ENCODE results near the gene PA2G4.
A peak's percentile ranks its signal among the peaks of the same experiment; 100 is the strongest.
"Not testable (repeated sequence)": the region's sequence is repeated elsewhere in the genome, so short reads cannot be mapped to it uniquely, and the experiment has no call there.

The PA2G4 gene

DNA sequence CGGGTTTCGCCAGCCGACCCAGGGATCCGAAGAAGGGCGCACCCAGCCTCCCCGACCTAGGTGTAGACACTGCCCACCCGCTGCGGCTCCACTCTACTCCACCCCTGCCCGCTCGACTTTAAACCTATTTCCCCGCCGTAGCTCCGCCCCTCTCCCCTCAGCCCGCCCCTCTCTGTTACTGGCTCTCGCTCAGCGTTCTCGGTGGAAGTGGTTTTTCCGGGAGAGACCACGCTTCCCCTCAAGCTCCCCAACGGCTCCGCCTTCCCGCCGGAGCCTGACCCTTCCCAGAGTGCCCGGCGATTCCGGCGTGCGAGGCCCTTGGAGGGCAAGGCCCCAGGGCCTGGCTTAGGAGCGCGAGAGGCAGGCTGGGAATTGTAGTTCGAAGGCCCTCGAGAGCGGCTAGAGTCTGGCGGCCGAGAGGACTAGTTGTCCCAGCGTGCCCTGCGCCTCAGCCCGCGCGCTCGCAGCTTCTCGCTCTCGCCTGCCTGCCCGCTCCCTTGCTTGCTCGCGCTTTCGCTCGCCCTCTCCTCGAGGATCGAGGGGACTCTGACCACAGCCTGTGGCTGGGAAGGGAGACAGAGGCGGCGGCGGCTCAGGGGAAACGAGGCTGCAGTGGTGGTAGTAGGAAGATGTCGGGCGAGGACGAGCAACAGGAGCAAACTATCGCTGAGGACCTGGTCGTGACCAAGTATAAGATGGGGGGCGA, at the start of gene PA2G4:
TSS of gene PA2G4 (plus strand) at position 451 of the 706 bp plus-strand sequence. CDS start at position 630, 179 bp downstream.
- peak; percentile 84 to 95 (median 91) for DNase-seq

- DNase-seq, result not testable (repeated sequence)
Measured at GRCh38 chr12:56059964-56060363, 44.4 kb upstream of the PA2G4 start.

GRCh38 chr12:56061982-56062381, 42.4 kb upstream of the PA2G4 start:
- no peak for DNase-seq

DNA sequence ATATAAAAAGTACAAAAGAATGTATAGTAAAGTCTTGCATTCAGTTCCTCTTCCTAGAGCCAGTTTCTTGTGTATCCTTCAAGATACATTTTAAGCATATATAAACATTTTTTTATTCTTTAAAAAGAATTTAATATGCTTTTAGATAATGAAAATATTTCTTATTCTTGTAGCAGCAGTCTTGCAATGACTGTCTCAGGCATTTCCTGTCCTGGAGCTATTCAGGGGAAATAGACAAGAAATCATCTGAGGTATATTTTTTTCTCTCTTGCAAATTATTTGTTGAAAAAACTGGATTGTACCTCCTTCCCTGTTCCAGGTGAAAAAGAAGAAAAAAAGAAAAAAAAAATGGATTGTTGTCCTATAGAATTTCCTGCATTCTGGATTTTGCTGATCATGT, 41.4 kb upstream of the PA2G4 start:
- no peak for DNase-seq

DNA sequence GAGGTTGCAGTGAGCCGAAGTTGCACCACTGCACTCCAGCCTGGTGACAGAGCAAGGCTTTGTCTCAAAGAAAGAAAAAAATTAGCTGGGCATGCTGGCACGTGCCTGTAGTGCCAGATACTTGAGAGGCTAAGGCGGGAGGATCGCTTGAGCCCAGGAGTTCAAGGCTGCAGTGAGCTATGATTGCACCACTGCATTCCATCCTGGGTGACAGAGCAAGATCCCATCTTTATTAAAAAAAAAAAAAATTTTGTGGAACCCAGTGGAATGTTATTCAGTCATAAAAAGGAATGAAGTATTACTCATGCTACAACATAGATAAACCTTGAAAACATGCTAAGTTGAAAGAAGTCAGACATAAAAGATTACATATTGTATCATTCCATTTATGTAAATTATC, 32.7 kb upstream of the PA2G4 start:
- no peak for DNase-seq

- DNase-seq, result no peak
Measured at GRCh38 chr12:56074396-56074795, 30.0 kb upstream of the PA2G4 start.

DNA sequence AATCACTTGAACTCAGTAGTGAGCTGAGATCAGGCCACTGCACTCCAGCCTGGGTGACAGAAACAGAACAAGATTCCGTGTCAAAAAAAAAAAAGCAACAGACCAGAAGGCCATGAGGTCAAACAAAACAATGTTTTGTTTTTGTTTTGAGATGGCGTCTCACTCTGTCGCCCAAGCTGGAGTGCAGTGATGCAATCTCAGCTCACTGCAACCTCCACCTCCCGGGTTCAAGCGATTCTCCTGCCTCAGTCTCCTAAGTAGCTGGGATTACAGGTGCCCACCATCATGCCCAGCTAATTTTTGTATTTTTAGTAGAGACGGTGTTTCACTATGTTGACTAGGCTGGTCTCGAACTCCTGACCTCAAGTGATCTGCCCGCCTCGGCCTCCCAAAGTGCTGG, 26.4 kb upstream of the PA2G4 start:
- DNase-seq, result not testable (repeated sequence)

DNA sequence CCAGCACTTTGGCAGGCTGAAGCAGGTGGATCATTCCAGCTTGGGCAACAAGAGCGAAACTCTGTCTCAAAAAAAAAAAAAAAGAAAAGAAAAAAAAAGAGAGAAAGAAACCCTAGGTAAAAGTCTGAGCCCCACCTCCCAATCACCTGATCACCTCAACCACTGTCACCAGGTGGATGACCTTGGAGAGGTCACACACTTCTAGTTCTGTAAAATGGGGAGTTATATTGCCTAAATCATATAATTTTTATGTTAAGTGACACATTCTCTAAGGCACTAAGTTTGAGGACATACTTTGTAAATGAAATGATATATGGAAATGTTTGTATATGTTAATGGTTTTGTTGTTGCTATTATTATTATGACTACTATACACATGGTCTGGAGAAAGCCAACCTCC, 25.9 kb upstream of the PA2G4 start:
- DNase-seq, result no peak

DNA sequence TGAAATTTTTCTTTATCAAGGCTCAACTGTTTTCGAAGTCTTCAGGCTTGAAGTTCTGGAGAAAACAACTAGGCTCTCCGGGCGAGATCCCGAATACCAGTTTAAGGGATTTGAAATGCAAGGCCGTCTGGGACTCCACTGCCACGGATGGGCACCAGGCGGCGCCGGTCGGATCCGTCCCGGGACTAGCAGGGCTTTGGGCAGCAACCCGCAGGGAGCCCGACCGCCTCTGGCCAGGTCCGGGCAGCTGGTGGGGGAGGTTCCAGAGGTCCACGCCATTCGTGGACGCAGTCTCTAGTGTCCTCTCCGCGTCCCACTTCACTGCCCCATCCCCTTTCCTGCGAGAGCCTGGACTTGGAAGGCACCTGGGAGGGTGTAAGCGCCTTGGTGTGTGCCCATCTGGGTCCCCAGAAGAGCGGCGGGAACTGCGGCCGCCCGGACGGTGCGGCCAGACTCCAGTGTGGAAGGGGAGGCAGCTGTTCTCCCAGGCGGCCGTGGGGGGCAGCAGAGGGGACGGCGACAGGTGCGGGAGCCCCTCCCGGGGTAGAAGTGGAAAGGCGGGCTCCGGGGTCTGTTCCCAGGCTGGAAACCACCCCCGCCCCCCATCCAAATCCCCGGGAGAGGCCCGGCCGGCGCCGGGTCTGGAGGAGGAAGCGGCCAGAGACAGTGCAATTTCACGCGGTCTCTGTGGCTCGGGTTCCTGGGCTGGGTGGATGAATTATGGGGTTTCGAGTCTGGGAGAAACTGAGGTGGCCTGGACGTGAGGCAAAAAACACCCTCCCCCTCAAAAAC, 25.2 kb upstream of the PA2G4 start:
- peak in 3 of 4 experiments; percentile 6 to 35 (median 12) for DNase-seq

DNA sequence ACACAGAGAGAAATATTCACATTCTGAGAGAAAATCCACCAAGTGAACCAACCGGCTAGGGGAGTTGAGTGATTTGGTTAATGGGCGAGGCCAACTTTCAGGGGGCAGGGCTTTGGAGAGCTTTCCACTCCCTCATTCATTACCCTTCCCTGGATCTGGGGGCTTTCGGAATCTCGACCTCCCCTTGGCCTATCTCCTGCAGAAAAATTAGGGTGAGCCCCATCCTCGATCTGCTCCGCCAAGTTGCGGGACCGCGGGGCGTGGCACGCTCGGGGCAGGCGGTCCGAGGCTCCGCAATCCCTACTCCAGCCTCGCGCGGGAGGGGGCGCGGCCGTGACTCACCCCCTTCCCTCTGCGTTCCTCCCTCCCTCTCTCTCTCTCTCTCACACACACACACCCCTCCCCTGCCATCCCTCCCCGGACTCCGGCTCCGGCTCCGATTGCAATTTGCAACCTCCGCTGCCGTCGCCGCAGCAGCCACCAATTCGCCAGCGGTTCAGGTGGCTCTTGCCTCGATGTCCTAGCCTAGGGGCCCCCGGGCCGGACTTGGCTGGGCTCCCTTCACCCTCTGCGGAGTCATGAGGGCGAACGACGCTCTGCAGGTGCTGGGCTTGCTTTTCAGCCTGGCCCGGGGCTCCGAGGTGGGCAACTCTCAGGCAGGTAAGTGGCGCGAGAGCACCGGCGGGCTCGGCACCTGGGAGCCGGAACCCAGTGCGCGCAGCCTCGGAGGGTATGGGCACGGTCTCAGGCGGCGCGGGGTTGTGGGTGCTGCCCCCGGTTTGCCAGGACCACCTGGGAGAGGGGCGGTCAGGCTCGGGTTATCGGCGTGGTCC, 24.4 kb upstream of the PA2G4 start, which contains the start of gene ERBB3:
TSS of gene ERBB3 (plus strand) at position 443 of the 833 bp plus-strand sequence. CDS start at position 579, 136 bp downstream.
- DNase-seq, result peak in 3 of 4 experiments; percentile 9 to 60 (median 17)

DNA sequence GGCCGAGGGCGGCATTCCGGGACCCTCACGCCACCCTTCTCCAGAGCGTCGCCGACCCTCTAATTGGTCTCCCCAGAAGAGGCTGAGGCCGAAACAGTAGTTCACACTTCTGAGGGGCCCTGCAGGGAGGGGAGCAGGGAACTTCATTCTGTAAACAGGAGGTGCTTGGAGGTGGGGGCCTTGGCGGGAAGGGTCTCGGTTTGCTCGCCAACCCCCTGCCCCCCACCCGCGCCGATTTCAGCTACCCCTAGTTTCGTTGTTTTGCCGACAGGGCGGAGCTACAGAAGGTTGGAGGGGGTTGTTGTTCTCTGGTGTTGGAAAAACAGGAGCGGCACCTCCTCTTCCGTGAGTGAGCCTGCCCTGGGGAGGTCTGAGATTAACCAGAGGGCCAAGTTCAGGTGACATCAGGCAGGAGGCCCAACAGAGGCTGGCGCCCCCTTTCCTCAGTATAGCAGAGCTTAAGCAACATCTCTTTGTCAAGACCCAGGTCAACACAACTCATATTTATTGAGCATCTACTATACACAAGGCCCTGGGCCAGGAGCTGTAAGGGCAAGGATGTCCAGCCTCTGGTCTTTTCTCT, 23.7 kb upstream of the PA2G4 start:
- no peak for DNase-seq

GRCh38 chr12:56081393-56082347, 22.7 kb upstream of the PA2G4 start:
- no peak for DNase-seq

GRCh38 chr12:56082382-56082781, 22.0 kb upstream of the PA2G4 start:
- DNase-seq, result no peak

- DNase-seq, result no peak
Measured at GRCh38 chr12:56082967-56083366, 21.4 kb upstream of the PA2G4 start.

DNA sequence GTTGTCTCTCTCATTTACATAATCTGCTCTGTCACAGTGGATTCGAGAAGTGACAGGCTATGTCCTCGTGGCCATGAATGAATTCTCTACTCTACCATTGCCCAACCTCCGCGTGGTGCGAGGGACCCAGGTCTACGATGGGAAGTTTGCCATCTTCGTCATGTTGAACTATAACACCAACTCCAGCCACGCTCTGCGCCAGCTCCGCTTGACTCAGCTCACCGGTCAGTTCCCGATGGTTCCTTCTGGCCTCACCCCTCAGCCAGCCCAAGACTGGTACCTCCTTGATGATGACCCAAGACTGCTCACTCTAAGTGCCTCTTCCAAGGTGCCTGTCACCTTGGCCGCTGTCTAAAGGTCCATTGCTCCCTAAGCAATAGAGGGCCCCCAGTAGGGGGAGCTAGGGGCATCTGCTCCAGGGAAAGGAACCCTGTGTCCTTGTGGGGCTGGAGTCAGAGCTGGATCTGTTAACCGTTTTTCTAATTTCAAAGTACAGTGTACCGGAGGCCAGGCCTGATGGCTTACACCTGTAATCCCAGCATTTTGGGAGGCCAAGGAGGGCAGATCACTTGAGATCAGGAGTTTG, 19.3 kb upstream of the PA2G4 start:
- no peak for DNase-seq

DNA sequence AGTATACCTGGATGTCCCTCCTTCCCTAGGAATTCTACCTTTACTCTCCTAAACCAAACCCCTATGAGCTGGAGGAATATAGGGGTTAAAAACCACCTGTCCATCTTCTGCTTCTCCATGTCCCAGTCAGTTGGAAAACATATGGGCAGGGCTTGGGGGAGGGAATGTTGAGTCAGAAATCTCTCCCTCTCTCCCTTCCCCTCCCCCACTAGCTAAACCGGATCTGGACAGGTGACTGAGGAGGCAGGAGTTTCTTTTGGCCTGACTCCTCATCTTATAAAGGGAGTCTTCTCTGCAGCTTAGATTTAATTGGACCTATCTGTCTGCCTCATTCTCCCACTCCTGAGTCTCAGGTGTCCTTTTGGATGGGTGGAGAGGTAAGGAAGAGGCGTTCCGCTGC, 18.3 kb upstream of the PA2G4 start:
- DNase-seq, result no peak

GRCh38 chr12:56086608-56087007, 17.8 kb upstream of the PA2G4 start:
- no peak for DNase-seq

GRCh38 chr12:56087220-56087619, 17.1 kb upstream of the PA2G4 start:
- DNase-seq, result no peak

DNA sequence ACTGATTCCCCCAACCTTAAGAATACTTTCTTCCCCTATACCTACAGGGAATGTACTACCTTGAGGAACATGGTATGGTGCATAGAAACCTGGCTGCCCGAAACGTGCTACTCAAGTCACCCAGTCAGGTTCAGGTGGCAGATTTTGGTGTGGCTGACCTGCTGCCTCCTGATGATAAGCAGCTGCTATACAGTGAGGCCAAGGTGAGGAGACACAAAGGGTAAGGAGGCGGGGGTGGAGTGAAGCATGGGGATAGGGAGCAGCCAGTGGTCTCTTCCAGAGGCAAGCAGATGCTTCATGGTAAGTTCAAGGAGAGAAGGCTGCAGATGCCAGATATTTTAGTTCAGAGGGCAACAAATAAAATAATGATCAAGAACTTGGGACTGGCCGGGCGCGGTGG, 6.6 kb upstream of the PA2G4 start:
- no peak for DNase-seq

DNA sequence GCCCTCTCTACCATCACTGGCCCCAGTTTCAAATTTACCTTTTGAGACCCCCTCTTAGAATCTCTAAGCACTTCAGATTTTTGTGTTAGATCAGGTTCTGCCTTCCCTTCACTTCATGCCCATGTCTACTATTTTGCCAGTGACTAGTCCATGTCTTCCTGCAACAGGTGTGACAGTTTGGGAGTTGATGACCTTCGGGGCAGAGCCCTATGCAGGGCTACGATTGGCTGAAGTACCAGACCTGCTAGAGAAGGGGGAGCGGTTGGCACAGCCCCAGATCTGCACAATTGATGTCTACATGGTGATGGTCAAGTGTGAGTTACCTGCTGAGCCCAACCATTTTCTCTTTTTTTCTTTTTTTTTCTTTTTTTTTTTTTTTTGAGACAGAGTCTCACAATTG, 5.8 kb upstream of the PA2G4 start:
- no peak for DNase-seq

- no peak for DNase-seq
Measured at GRCh38 chr12:56099787-56100186, 4.6 kb upstream of the PA2G4 start.
